ENCODE data around the gene CTNNBIP1.

CTNNBIP1 gene

GRCh38 chr1:9870572-9870971 is 39.5 kb downstream of the CTNNBIP1 start:
- no peak for DNase-seq
- Histone ChIP-seq H3K4me1 (ENCODE audit: control insufficient read depth, insufficient read depth, low read length, poor library complexity, severe bottlenecking) (peaks cover 6% of the 10 kb centered on the region), H3K9me3 (ENCODE audit: control insufficient read depth, low read length) (no peaks in the 10 kb centered on the region), H3K27ac (ENCODE audit: insufficient read depth, low read length, poor library complexity, severe bottlenecking) (no peak overlapping the region), H3K27me3 (replicated peaks; ENCODE audit: control insufficient read depth, insufficient read depth, low read length, poor library complexity, severe bottlenecking) (no peaks in the 10 kb centered on the region), H3K36me3 (ENCODE audit: control insufficient read depth, insufficient read depth, low read length) (peaks cover 3% of the 10 kb centered on the region), H3K4me3 (ENCODE audit: insufficient read depth, low read depth, low read length, poor library complexity, severe bottlenecking) (no peak overlapping the region)

GRCh38 chr1:9869831-9870251 is 40.2 kb downstream of the CTNNBIP1 start:
- Histone ChIP-seq H3K27ac (ENCODE audit: insufficient read depth, low read length, poor library complexity, severe bottlenecking) (no peak overlapping the region), H3K4me3 (ENCODE audit: insufficient read depth, low read depth, low read length, poor library complexity, severe bottlenecking) (no peak overlapping the region), H3K4me1 (ENCODE audit: control insufficient read depth, insufficient read depth, low read length, poor library complexity, severe bottlenecking) (peaks cover 2% of the 10 kb centered on the region), H3K27me3 (replicated peaks; ENCODE audit: control insufficient read depth, insufficient read depth, low read length, poor library complexity, severe bottlenecking) (no peaks in the 10 kb centered on the region), H3K9me3 (ENCODE audit: control insufficient read depth, low read length) (no peaks in the 10 kb centered on the region), H3K36me3 (ENCODE audit: control insufficient read depth, insufficient read depth, low read length) (peaks cover 3% of the 10 kb centered on the region)
- no peak for DNase-seq

DNA sequence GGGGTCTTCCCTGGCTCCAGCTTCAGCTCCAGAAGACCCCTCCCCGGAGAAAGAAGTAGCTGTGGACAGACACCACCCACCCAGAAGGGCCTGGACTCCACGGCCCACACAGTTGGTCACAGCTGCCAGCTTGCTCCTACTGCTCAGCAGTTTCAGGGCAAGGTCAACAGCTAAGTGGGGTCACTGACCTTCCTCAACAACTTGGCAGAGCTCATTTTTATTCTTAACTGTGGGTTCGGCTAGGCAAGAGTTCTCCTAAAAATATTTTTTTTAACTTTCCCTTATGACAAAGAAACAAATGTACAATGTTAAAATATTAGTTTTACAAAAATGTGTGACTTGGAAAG is 41.9 kb downstream of the CTNNBIP1 start:
- Histone ChIP-seq H3K27ac (ENCODE audit: insufficient read depth, low read length, poor library complexity, severe bottlenecking) (no peak overlapping the region), H3K27me3 (replicated peaks; ENCODE audit: control insufficient read depth, insufficient read depth, low read length, poor library complexity, severe bottlenecking) (no peaks in the 10 kb centered on the region), H3K4me3 (ENCODE audit: insufficient read depth, low read depth, low read length, poor library complexity, severe bottlenecking) (no peak overlapping the region), H3K36me3 (ENCODE audit: control insufficient read depth, insufficient read depth, low read length) (peaks cover 3% of the 10 kb centered on the region), H3K9me3 (ENCODE audit: control insufficient read depth, low read length) (no peaks in the 10 kb centered on the region), H3K4me1 (ENCODE audit: control insufficient read depth, insufficient read depth, low read length, poor library complexity, severe bottlenecking) (no peaks in the 10 kb centered on the region)
- DNase-seq = no peak

DNA sequence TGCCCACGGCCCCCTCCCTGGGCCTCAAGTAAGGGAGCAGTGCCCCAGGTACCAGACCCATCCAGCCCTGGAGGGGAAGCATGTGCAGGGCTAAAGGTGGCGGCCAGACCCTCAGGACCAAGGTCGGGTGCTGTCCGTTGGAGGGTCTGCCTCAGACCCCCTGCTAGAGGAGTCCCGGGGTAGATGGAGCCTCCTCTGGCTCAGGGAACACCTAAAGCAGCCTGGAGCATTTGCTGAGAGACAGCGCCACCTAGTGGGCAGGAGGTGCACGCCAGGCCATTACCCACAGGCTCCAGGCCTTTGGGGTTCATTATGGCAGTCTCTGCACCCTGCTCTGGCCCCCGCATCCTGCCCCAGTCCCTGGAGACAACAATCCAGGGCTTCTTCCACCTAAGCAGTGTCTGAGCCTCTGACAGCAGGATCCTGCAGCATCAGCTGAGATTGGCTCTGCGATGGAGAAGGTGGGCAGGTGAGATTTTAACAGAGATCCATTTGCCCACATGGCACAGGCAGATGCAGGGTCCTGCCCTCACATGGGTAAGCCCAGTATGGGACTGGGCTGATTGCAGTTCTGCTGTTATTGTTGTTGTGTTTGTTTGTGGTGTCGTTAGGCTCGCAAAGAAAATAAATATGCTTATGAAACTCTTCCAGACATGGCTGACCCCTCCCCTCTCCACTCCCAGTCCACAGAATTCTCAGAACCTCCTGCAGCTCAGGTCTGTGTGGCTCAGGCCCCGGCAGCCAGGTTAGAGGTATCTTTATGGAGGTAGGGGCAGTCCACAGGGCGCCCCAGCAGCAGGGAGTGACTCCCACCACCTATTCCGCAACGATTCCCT is 42.4 kb downstream of the CTNNBIP1 start:
- H3K4me1 ChIP-seq (ENCODE audit: control insufficient read depth, insufficient read depth, low read length, poor library complexity, severe bottlenecking) = no peaks in the 10 kb centered on the region
- peaks cover 3% of the 10 kb centered on the region for H3K36me3 ChIP-seq (ENCODE audit: control insufficient read depth, insufficient read depth, low read length)
- no peak overlapping the region for H3K4me3 ChIP-seq (ENCODE audit: insufficient read depth, low read depth, low read length, poor library complexity, severe bottlenecking)
- no peaks in the 10 kb centered on the region for H3K27me3 ChIP-seq (replicated peaks; ENCODE audit: control insufficient read depth, insufficient read depth, low read length, poor library complexity, severe bottlenecking)
- no peak overlapping the region for H3K27ac ChIP-seq (ENCODE audit: insufficient read depth, low read length, poor library complexity, severe bottlenecking)
- no peaks in the 10 kb centered on the region for H3K9me3 ChIP-seq (ENCODE audit: control insufficient read depth, low read length)
- DNase-seq = peak; percentile 71 to 80 (median 78)

DNA sequence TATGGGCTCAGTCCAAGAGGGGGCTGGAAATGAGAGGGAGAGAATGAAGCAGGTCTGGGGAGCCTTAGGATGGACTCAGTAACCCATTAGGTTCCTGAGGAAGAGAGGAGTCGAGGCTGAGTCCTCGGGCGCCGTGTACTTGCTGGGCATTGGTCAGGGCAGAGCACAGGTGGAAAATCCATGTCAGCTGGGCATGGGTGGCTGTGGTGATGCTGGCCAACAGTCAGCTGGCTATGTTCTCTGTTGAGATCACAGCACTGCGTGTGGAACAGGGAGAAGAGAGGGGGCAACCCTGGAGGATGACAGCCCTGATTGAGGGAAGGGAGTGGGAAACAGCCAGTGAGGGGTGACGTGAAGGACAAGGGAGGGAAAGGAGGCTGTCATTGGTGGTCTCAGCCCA is 43.2 kb downstream of the CTNNBIP1 start:
- H3K36me3 ChIP-seq (ENCODE audit: control insufficient read depth, insufficient read depth, low read length) = peaks cover 3% of the 10 kb centered on the region
- DNase-seq = no peak
- H3K4me1 ChIP-seq (ENCODE audit: control insufficient read depth, insufficient read depth, low read length, poor library complexity, severe bottlenecking) = no peaks in the 10 kb centered on the region
- no peaks in the 10 kb centered on the region for H3K9me3 ChIP-seq (ENCODE audit: control insufficient read depth, low read length)
- H3K27me3 ChIP-seq (replicated peaks; ENCODE audit: control insufficient read depth, insufficient read depth, low read length, poor library complexity, severe bottlenecking) = no peaks in the 10 kb centered on the region
- H3K4me3 ChIP-seq (ENCODE audit: insufficient read depth, low read depth, low read length, poor library complexity, severe bottlenecking) = no peak overlapping the region
- H3K27ac ChIP-seq (ENCODE audit: insufficient read depth, low read length, poor library complexity, severe bottlenecking) = no peak overlapping the region

- H3K9me3 ChIP-seq (ENCODE audit: control insufficient read depth, low read length) = no peaks in the 10 kb centered on the region
- peaks cover 3% of the 10 kb centered on the region for H3K36me3 ChIP-seq (ENCODE audit: control insufficient read depth, insufficient read depth, low read length)
- no peaks in the 10 kb centered on the region for H3K4me1 ChIP-seq (ENCODE audit: control insufficient read depth, insufficient read depth, low read length, poor library complexity, severe bottlenecking)
- H3K4me3 ChIP-seq (ENCODE audit: insufficient read depth, low read depth, low read length, poor library complexity, severe bottlenecking) = no peak overlapping the region
- H3K27ac ChIP-seq (ENCODE audit: insufficient read depth, low read length, poor library complexity, severe bottlenecking) = no peak overlapping the region
- no peaks in the 10 kb centered on the region for H3K27me3 ChIP-seq (replicated peaks; ENCODE audit: control insufficient read depth, insufficient read depth, low read length, poor library complexity, severe bottlenecking)
- DNase-seq = no peak
Observed at GRCh38 chr1:9865724-9866123, 44.3 kb downstream of the CTNNBIP1 start.

- no peak for DNase-seq
Observed at GRCh38 chr1:9863371-9863770, 46.7 kb downstream of the CTNNBIP1 start.

GRCh38 chr1:9861360-9861759 is 48.7 kb downstream of the CTNNBIP1 start:
- H3K4me1 ChIP-seq (ENCODE audit: control insufficient read depth, insufficient read depth, low read length, poor library complexity, severe bottlenecking) = no peaks in the 10 kb centered on the region
- no peak for DNase-seq
- H3K9me3 ChIP-seq (ENCODE audit: control insufficient read depth, low read length) = no peaks in the 10 kb centered on the region
- no peaks in the 10 kb centered on the region for H3K27me3 ChIP-seq (replicated peaks; ENCODE audit: control insufficient read depth, insufficient read depth, low read length, poor library complexity, severe bottlenecking)
- no peak overlapping the region for H3K27ac ChIP-seq (ENCODE audit: insufficient read depth, low read length, poor library complexity, severe bottlenecking)
- H3K4me3 ChIP-seq (ENCODE audit: insufficient read depth, low read depth, low read length, poor library complexity, severe bottlenecking) = no peak overlapping the region
- H3K36me3 ChIP-seq (ENCODE audit: control insufficient read depth, insufficient read depth, low read length) = no peaks in the 10 kb centered on the region

More at GRCh38 chr1:9863371-9863770, 46.7 kb downstream of the CTNNBIP1 start:
- Histone ChIP-seq H3K9me3 (ENCODE audit: control insufficient read depth, low read length) (no peaks in the 10 kb centered on the region), H3K36me3 (ENCODE audit: control insufficient read depth, insufficient read depth, low read length) (no peaks in the 10 kb centered on the region), H3K4me1 (ENCODE audit: control insufficient read depth, insufficient read depth, low read length, poor library complexity, severe bottlenecking) (no peaks in the 10 kb centered on the region), H3K4me3 (ENCODE audit: insufficient read depth, low read depth, low read length, poor library complexity, severe bottlenecking) (no peak overlapping the region), H3K27ac (ENCODE audit: insufficient read depth, low read length, poor library complexity, severe bottlenecking) (no peak overlapping the region), H3K27me3 (replicated peaks; ENCODE audit: control insufficient read depth, insufficient read depth, low read length, poor library complexity, severe bottlenecking) (no peaks in the 10 kb centered on the region)

DNA sequence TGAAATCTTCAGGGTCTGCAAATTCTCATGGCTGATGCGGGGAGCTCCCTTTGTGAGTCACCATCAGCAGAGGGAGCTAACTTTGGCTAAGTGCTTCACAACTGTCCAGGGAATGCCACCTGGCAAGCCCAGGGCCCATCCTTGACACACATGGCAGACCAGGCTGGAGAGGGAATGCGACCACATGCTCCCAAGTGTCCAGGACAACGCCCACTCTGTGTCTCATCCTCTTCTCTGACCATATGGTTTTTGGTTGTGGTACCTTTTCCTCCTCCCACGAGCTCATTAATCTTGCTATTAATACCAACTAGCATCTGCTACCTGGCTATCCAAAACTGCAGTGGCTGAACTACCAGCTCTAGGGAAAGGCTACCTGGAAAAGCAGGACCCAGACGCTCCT is 49.2 kb downstream of the CTNNBIP1 start:
- Histone ChIP-seq H3K4me3 (ENCODE audit: insufficient read depth, low read depth, low read length, poor library complexity, severe bottlenecking) (no peak overlapping the region), H3K36me3 (ENCODE audit: control insufficient read depth, insufficient read depth, low read length) (no peaks in the 10 kb centered on the region), H3K4me1 (ENCODE audit: control insufficient read depth, insufficient read depth, low read length, poor library complexity, severe bottlenecking) (no peaks in the 10 kb centered on the region), H3K27ac (ENCODE audit: insufficient read depth, low read length, poor library complexity, severe bottlenecking) (no peak overlapping the region), H3K9me3 (ENCODE audit: control insufficient read depth, low read length) (no peaks in the 10 kb centered on the region), H3K27me3 (replicated peaks; ENCODE audit: control insufficient read depth, insufficient read depth, low read length, poor library complexity, severe bottlenecking) (no peaks in the 10 kb centered on the region)
- DNase-seq = no peak

GRCh38 chr1:9859281-9860014 is 50.6 kb downstream of the CTNNBIP1 start:
- Histone ChIP-seq H3K9me3 (ENCODE audit: control insufficient read depth, low read length) (no peaks in the 10 kb centered on the region), H3K27me3 (replicated peaks; ENCODE audit: control insufficient read depth, insufficient read depth, low read length, poor library complexity, severe bottlenecking) (no peaks in the 10 kb centered on the region), H3K4me1 (ENCODE audit: control insufficient read depth, insufficient read depth, low read length, poor library complexity, severe bottlenecking) (no peaks in the 10 kb centered on the region), H3K4me3 (ENCODE audit: insufficient read depth, low read depth, low read length, poor library complexity, severe bottlenecking) (no peak overlapping the region), H3K27ac (ENCODE audit: insufficient read depth, low read length, poor library complexity, severe bottlenecking) (no peak overlapping the region), H3K36me3 (ENCODE audit: control insufficient read depth, insufficient read depth, low read length) (no peaks in the 10 kb centered on the region)
- DNase-seq = no peak
